Vagina (tissue), 2 donors: ENCODE data around the gene CHST14.

Source experiments
- CTCF ChIP-seq, 3 experiments: fragments of 450-650 bp in 2 of 3; fragments of 200-600 bp in 1 of 3; sonication (generic) in 1 of 3; IDR thresholded peaks; one replicate each; pipeline ENCODE4 v1.5.1; 2017 to 2019; ENCODE audit warnings: antibody characterized with exemption in 3 of 3, mild to moderate bottlenecking in 2 of 3, moderate library complexity in 2 of 3
- POLR2A ChIP-seq, 2 donors: fragments of 450-650 bp; IDR thresholded peaks; one replicate each; pipeline ENCODE4 v1.6.1; 2017; ENCODE audit warnings: antibody characterized with exemption in 2 of 2, mild to moderate bottlenecking in 2 of 2, moderate library complexity in 2 of 2
- POLR2AphosphoS5 ChIP-seq, 2 donors: sonication (generic); formaldehyde crosslinking; IDR thresholded peaks; one replicate each; pipeline ENCODE4 v1.9.0; 2017; ENCODE audit warnings: antibody characterized with exemption in 2 of 2, mild to moderate bottlenecking in 2 of 2, low read depth in 1 of 2; ENCODE audit not compliant: insufficient read depth in 1 of 2

DNA sequence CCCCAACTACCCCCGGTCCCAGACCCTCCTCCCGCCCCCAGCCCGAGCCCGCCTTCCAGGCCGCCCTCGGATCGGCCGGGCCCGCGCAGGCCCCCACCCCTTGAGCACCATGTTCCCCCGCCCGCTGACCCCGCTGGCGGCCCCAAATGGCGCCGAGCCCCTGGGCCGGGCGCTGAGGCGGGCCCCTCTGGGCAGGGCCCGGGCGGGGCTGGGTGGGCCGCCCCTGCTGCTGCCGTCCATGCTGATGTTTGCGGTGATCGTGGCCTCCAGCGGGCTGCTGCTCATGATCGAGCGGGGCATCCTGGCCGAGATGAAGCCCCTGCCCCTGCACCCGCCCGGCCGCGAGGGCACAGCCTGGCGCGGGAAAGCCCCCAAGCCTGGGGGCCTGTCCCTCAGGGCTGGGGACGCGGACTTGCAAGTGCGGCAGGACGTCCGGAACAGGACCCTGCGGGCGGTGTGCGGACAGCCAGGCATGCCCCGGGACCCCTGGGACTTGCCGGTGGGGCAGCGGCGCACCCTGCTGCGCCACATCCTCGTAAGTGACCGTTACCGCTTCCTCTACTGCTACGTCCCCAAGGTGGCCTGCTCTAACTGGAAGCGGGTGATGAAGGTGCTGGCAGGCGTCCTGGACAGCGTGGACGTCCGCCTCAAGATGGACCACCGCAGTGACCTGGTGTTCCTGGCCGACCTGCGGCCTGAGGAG lies 472 bp downstream of the CHST14 start:
- TF ChIP-seq CTCF (IDR thresholded peaks at IDR 0.05) (no peak), POLR2A (IDR thresholded peaks at IDR 0.05) (no peak), POLR2AphosphoS5 (IDR thresholded peaks at IDR 0.05; ENCODE audit: insufficient read depth in 1 of 2, low read depth in 1 of 2) (peak in 1 of 2 donors; percentile 55)
